Neural cell (in vitro differentiated cells): Measurements from ENCODE around the gene NUTF2. TPM values are rescaled to one million over a fixed set of nuclear protein-coding genes. Genes with fewer than 3 reads are reported as not detected.

Experiments used
- H2AFZ ChIP-seq: fragments of 200-600, 300-800 bp; sonication (generic), shearing (Covaris generic); 2 replicates; pipeline ENCODE4 v1.6.0; 2014; ENCODE audit warnings: low read depth, mild to moderate bottlenecking, antibody characterized with exemption, low read length, moderate library complexity
- H3F3A ChIP-seq: fragments of 200-600 bp; shearing (Covaris generic); 2 replicates; pipeline ENCODE4 v1.6.1; 2016; ENCODE audit warnings: mild to moderate bottlenecking, moderate library complexity, mixed read lengths, antibody characterized with exemption, low read length; ENCODE audit not compliant: insufficient read depth, poor library complexity, severe bottlenecking
- H3K27ac ChIP-seq: fragments of 200-600, 300-800 bp; sonication (generic), shearing (Covaris generic); 2 replicates; pipeline ENCODE4 v1.5.1; 2014; ENCODE audit warnings: mild to moderate bottlenecking, low read length, moderate library complexity
- H3K27me3 ChIP-seq: fragments of 300-800, 200-600 bp; sonication (generic), shearing (Covaris generic); 2 replicates; pipeline ENCODE4 v1.6.0; 2014; ENCODE audit warnings: mild to moderate bottlenecking, low read depth, low read length, moderate library complexity; ENCODE audit not compliant: insufficient read depth
- H3K36me3 ChIP-seq: fragments of 300-800, 200-600 bp; sonication (generic), shearing (Covaris generic); 2 replicates; pipeline ENCODE4 v1.5.1; 2014; ENCODE audit warnings: mild to moderate bottlenecking, antibody characterized with exemption, low read length, moderate library complexity; ENCODE audit not compliant: insufficient read depth
- H3K4me2 ChIP-seq: fragments of 300-800, 200-600 bp; sonication (generic), shearing (Covaris generic); 2 replicates; pipeline ENCODE4 v1.6.0; 2014; ENCODE audit warnings: mild to moderate bottlenecking, low read length
- H3K4me3 ChIP-seq: fragments of 300-800, 200-600 bp; sonication (generic), shearing (Covaris generic); 2 replicates; pipeline ENCODE4 v1.5.1; 2014; ENCODE audit warnings: mild to moderate bottlenecking, low read length, moderate library complexity
- H3K79me2 ChIP-seq: fragments of 200-600 bp; shearing (Covaris generic); replicated peaks from 2 replicates; pipeline ENCODE4 v1.6.0; 2014; ENCODE audit warnings: mild to moderate bottlenecking, low read length, moderate library complexity; ENCODE audit not compliant: insufficient read depth
- H3K9ac ChIP-seq: fragments of 300-800, 200-600 bp; sonication (generic), shearing (Covaris generic); 2 replicates; pipeline ENCODE4 v1.6.1; 2016; ENCODE audit warnings: mild to moderate bottlenecking, low read length, mixed read lengths
- H3K9me2 ChIP-seq: fragments of 200-600 bp; shearing (Covaris generic); 2 replicates; pipeline ENCODE4 v1.6.1; 2016; ENCODE audit warnings: mild to moderate bottlenecking, low read length, mixed read lengths; ENCODE audit not compliant: insufficient read depth
- H3K9me3 ChIP-seq: fragments of 200-600, 300-800 bp; sonication (generic), shearing (Covaris generic); 2 replicates; pipeline ENCODE4 v1.6.1; 2016; ENCODE audit warnings: mild to moderate bottlenecking, mixed run types, low read length, moderate library complexity, mixed read lengths
- H4K20me1 ChIP-seq: fragments of 200-600 bp; shearing (Covaris generic); 2 replicates; pipeline ENCODE4 v1.6.1; 2016; ENCODE audit warnings: mild to moderate bottlenecking, mixed run types; ENCODE audit not compliant: insufficient read depth
- EP300 ChIP-seq: fragments of 450-650 bp; conservative IDR thresholded peaks from 2 replicates; pipeline ENCODE4 v1.6.1; 2014; ENCODE audit warnings: antibody characterized with exemption, mild to moderate bottlenecking, moderate library complexity; ENCODE audit not compliant: poor library complexity, severe bottlenecking
- EZH2 ChIP-seq: fragments of 200-600, 300-800 bp; shearing (Covaris generic), sonication (generic); IDR thresholded peaks from 2 replicates; pipeline ENCODE4 v1.6.1; 2014; ENCODE audit warnings: antibody characterized with exemption, low read length, borderline replicate concordance, mild to moderate bottlenecking; ENCODE audit not compliant: insufficient read depth, poor library complexity, severe bottlenecking
- MXI1 ChIP-seq: fragments of 450-650 bp; conservative IDR thresholded peaks from 2 replicates; pipeline ENCODE4 v1.6.1; 2014; ENCODE audit warnings: antibody characterized with exemption, mild to moderate bottlenecking; ENCODE audit not compliant: poor library complexity, severe bottlenecking
- POLR2AphosphoS5 ChIP-seq: IDR thresholded peaks from 2 replicates; pipeline ENCODE4 v1.6.1; 2012
- RAD21 ChIP-seq: fragments of 450-650 bp; conservative IDR thresholded peaks from 2 replicates; pipeline ENCODE4 v1.6.1; 2014; ENCODE audit warnings: antibody characterized with exemption, mild to moderate bottlenecking, moderate library complexity
- REST ChIP-seq: IDR thresholded peaks from 2 replicates; pipeline ENCODE4 v1.6.1; 2012; ENCODE audit warnings: borderline replicate concordance
- SMC3 ChIP-seq: fragments of 450-650 bp; conservative IDR thresholded peaks from 2 replicates; pipeline ENCODE4 v1.6.1; 2014; ENCODE audit warnings: antibody characterized with exemption, mild to moderate bottlenecking, moderate library complexity; ENCODE audit not compliant: poor library complexity
- TAF1 ChIP-seq: IDR thresholded peaks from 2 replicates; pipeline ENCODE4 v1.6.1; 2012; ENCODE audit warnings: low read depth
- polyA plus RNA-seq: library from polyadenylated mRNA; depleted of rRNA; stranded (reverse); fragments of >200 nt; gene quantifications from 2 replicates; pipeline ENCODE4 v1.2.3, GENCODE V29; 2014
- TF ChIP-seq, protein P1 (sequence below): fragments of 450-650 bp; IDR thresholded peaks from 2 replicates; pipeline ENCODE4 v1.5.1; 2014; ENCODE audit warnings: antibody characterized with exemption, mild to moderate bottlenecking, moderate library complexity; ENCODE audit not compliant: poor library complexity, severe bottlenecking

NUTF2 gene
- polyA plus RNA-seq, 1 donor from 2014 or later: 98.6 TPM

GRCh38 chr16:67822511-67822910, 24.2 kb upstream of the NUTF2 start:
- Histone ChIP-seq H3K27ac (no peak overlapping the region), H3F3A (no peaks in the 10 kb centered on the region), H2AFZ (no peak overlapping the region), H4K20me1 (no peaks in the 10 kb centered on the region), H3K9me3 (no peaks in the 10 kb centered on the region), H3K4me2 (no peak overlapping the region), H3K4me3 (no peak overlapping the region), H3K79me2 (no peaks in the 10 kb centered on the region), H3K9ac (no peak overlapping the region), H3K36me3 (no peaks in the 10 kb centered on the region), H3K27me3 (no peaks in the 10 kb centered on the region), H3K9me2 (no peaks in the 10 kb centered on the region)
- TF ChIP-seq TAF1 (no peak), EP300 (no peak), SMC3 (no peak)

DNA sequence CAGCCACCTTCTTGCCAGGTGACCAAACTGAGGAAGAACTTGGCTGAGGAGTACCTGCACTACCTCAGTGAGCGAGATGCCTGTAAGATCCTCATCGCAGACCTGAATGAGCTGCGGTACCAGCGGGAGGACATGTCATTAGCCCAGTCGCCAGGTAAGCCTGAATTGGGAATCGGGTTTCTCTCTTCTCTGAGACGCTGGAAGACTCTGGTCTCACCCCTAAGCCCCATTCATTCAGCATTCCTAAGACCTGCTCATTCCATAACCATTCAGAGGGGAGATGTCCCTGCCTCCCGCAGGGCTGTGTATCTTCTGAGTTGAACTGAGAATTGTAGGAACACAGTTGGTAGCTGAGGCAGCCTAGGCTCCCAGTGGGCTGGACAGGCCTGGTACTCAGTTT, 21.6 kb upstream of the NUTF2 start:
- Histone ChIP-seq H3K9me3 (no peaks in the 10 kb centered on the region), H3K9me2 (no peaks in the 10 kb centered on the region), H3K27me3 (no peaks in the 10 kb centered on the region), H4K20me1 (no peaks in the 10 kb centered on the region), H3K9ac (no peak overlapping the region), H3K4me3 (no peak overlapping the region), H3K27ac (no peak overlapping the region), H3K36me3 (no peaks in the 10 kb centered on the region), H3K4me2 (no peak overlapping the region), H3F3A (no peaks in the 10 kb centered on the region), H2AFZ (no peak overlapping the region), H3K79me2 (no peaks in the 10 kb centered on the region)
- no peak for TF ChIP-seq REST
- TF ChIP-seq, protein P1, sequence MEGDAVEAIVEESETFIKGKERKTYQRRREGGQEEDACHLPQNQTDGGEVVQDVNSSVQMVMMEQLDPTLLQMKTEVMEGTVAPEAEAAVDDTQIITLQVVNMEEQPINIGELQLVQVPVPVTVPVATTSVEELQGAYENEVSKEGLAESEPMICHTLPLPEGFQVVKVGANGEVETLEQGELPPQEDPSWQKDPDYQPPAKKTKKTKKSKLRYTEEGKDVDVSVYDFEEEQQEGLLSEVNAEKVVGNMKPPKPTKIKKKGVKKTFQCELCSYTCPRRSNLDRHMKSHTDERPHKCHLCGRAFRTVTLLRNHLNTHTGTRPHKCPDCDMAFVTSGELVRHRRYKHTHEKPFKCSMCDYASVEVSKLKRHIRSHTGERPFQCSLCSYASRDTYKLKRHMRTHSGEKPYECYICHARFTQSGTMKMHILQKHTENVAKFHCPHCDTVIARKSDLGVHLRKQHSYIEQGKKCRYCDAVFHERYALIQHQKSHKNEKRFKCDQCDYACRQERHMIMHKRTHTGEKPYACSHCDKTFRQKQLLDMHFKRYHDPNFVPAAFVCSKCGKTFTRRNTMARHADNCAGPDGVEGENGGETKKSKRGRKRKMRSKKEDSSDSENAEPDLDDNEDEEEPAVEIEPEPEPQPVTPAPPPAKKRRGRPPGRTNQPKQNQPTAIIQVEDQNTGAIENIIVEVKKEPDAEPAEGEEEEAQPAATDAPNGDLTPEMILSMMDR: no peak
- no peak for TF ChIP-seq TAF1
- no peak for TF ChIP-seq MXI1
- no peak for TF ChIP-seq RAD21
- no peak for TF ChIP-seq POLR2AphosphoS5
- no peak for TF ChIP-seq EZH2
- TF ChIP-seq EP300: no peak
- TF ChIP-seq SMC3: no peak

- Histone ChIP-seq H3K9ac (no peak overlapping the region), H4K20me1 (no peaks in the 10 kb centered on the region), H3K4me3 (no peak overlapping the region), H3K27ac (no peak overlapping the region), H3K79me2 (no peaks in the 10 kb centered on the region), H3K27me3 (no peaks in the 10 kb centered on the region), H3K9me3 (no peaks in the 10 kb centered on the region), H3K4me2 (no peak overlapping the region), H3K36me3 (no peaks in the 10 kb centered on the region), H3K9me2 (no peaks in the 10 kb centered on the region), H2AFZ (no peak overlapping the region), H3F3A (no peaks in the 10 kb centered on the region)
- TF ChIP-seq RAD21 (no peak), SMC3 (no peak), EZH2 (no peak), MXI1 (no peak), EP300 (no peak), POLR2AphosphoS5 (no peak), REST (no peak), TAF1 (no peak)
- TF ChIP-seq, protein P1: no peak
Observed at GRCh38 chr16:67825906-67826305, 20.8 kb upstream of the NUTF2 start.
